DOHH2 (cell line): Measurements from ENCODE around the gene CRTC3.

Source experiments
- EZH2phosphoT487 ChIP-seq: fragments of 200-600 bp; sonication (generic); IDR thresholded peaks from 2 replicates; pipeline ENCODE4 v1.6.1; 2017; ENCODE audit warnings: borderline replicate concordance, mild to moderate bottlenecking, antibody characterized with exemption, low read length, moderate library complexity, mixed read lengths
- TF ChIP-seq, protein P1 (sequence below): fragments of 200-600 bp; sonication (generic); IDR thresholded peaks from one replicate; pipeline ENCODE4 v1.5.1; 2014; ENCODE audit warnings: antibody characterized with exemption, mild to moderate bottlenecking, low read depth, low read length; ENCODE audit not compliant: poor library complexity, severe bottlenecking

DNA sequence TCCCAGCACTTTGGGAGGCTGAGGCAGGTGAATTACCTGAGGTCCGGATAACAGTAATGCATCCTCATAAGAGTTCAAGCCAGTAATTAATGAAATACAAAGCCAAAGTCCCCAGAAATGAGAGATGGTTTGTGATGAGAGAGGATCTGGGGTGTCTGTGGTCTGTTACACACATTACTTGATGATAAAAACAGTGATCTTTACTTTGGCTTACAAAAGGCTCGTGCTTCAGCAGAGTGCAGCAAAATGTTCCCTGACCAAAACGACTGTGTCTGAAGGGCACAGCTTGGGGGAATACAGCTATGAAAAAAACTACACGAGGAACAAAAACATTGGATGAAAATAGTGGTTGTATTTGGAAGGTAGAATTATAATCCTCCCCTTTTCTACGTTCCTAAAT, 40.9 kb downstream of the CRTC3 start:
- TF ChIP-seq, protein P1, sequence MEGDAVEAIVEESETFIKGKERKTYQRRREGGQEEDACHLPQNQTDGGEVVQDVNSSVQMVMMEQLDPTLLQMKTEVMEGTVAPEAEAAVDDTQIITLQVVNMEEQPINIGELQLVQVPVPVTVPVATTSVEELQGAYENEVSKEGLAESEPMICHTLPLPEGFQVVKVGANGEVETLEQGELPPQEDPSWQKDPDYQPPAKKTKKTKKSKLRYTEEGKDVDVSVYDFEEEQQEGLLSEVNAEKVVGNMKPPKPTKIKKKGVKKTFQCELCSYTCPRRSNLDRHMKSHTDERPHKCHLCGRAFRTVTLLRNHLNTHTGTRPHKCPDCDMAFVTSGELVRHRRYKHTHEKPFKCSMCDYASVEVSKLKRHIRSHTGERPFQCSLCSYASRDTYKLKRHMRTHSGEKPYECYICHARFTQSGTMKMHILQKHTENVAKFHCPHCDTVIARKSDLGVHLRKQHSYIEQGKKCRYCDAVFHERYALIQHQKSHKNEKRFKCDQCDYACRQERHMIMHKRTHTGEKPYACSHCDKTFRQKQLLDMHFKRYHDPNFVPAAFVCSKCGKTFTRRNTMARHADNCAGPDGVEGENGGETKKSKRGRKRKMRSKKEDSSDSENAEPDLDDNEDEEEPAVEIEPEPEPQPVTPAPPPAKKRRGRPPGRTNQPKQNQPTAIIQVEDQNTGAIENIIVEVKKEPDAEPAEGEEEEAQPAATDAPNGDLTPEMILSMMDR, result no peak
- TF ChIP-seq EZH2phosphoT487, result no peak
